PC-9 (cell line): Measurements from ENCODE around the gene MYO18A. TPM values are rescaled to one million over a fixed set of nuclear protein-coding genes. Genes with fewer than 3 reads are reported as not detected.

ENCODE experiments used
- BruUV-seq: library from RNA; stranded (reverse); fragments of 400-500 nt; replicated peaks from 2 replicates; lab custom pipeline; 2021; lab: Mats Ljungman, UMichigan
- CTCF ChIA-PET: fragments of 300-600 bp; sonication (Branson Sonifier 250); formaldehyde crosslinking; loops from one replicate; lab custom pipeline; 2022; ENCODE audit warnings: antibody characterized with exemption; lab: Charles Lee
- POLR2A ChIA-PET: fragments of 300-600 bp; sonication (Branson Sonifier 250); formaldehyde crosslinking; loops from one replicate; lab custom pipeline; 2022; ENCODE audit warnings: antibody characterized with exemption; ENCODE audit not compliant: unreplicated experiment; lab: Charles Lee
- DNase-seq, 2 experiments: peaks; one replicate each; pipeline versions ENCODE4 v3.0.0 to v3.0.0-alpha.2; 2015 to 2022; ENCODE audit warnings: mixed read lengths in 1 of 2
- H2AFZ ChIP-seq: fragments of 200-600 bp; sonication (generic); 2 replicates; pipeline ENCODE4 v1.8.1; 2017; ENCODE audit warnings: antibody characterized with exemption
- H3F3A ChIP-seq: fragments of 200-600 bp; sonication (generic); 2 replicates; pipeline ENCODE4 v1.8.1; 2017; ENCODE audit warnings: antibody characterized with exemption, mild to moderate bottlenecking, low read depth; ENCODE audit not compliant: insufficient read depth
- H3K27ac ChIP-seq: fragments of 200-600 bp; sonication (generic); 2 replicates; pipeline ENCODE4 v1.6.1; 2016; ENCODE audit warnings: mixed run types
- H3K27me3 ChIP-seq: fragments of 200-600 bp; sonication (generic); 2 replicates; pipeline ENCODE4 v1.6.1; 2016; ENCODE audit warnings: low read depth, mixed run types; ENCODE audit not compliant: insufficient read depth
- H3K36me3 ChIP-seq: fragments of 200-600 bp; sonication (generic); 2 replicates; pipeline ENCODE4 v1.6.1; 2016; ENCODE audit warnings: low read depth, mixed run types
- H3K4me1 ChIP-seq: fragments of 200-600 bp; sonication (generic); replicated peaks from 2 replicates; pipeline ENCODE4 v1.6.1; 2016; ENCODE audit warnings: mixed run types; ENCODE audit not compliant: insufficient read depth
- H3K4me2 ChIP-seq: fragments of 200-600 bp; sonication (generic); 2 replicates; pipeline ENCODE4 v1.6.1; 2017; ENCODE audit warnings: mixed run types
- H3K4me3 ChIP-seq: fragments of 200-600 bp; sonication (generic); 2 replicates; pipeline ENCODE4 v1.6.1; 2016; ENCODE audit warnings: mixed run types
- H3K79me2 ChIP-seq: fragments of 200-600 bp; sonication (generic); 2 replicates; pipeline ENCODE4 v1.6.1; 2017; ENCODE audit warnings: low read depth, mixed run types
- H3K9me2 ChIP-seq: fragments of 200-600 bp; sonication (generic); 2 replicates; pipeline ENCODE4 v1.8.1; 2017; ENCODE audit warnings: mild to moderate bottlenecking; ENCODE audit not compliant: insufficient read depth
- H3K9me3 ChIP-seq: fragments of 200-600 bp; sonication (generic); 2 replicates; pipeline ENCODE4 v1.8.1; 2016; ENCODE audit warnings: low read depth; ENCODE audit not compliant: insufficient read depth
- H4K20me1 ChIP-seq: fragments of 200-600 bp; sonication (generic); 2 replicates; pipeline ENCODE4 v1.8.1; 2017; ENCODE audit not compliant: insufficient read depth
- EZH2 ChIP-seq: fragments of 200-600 bp; sonication (generic); IDR thresholded peaks from 2 replicates; pipeline ENCODE4 v1.8.0; 2017; ENCODE audit warnings: antibody characterized with exemption, low read depth
- intact Hi-C: fragments of 100-400 bp; cut with micrococcal nuclease; formaldehyde crosslinking; loops from one replicate; pipeline ENCODE4 v1.10.0; 2022; ENCODE audit not compliant: unreplicated experiment
- total RNA-seq: library from RNA; stranded (reverse); gene quantifications from 2 replicates; pipeline ENCODE4 v1.2.3, GENCODE V29; 2021
- TF ChIP-seq, protein P1 (sequence below): fragments of 200-600 bp; sonication (generic); conservative IDR thresholded peaks from 2 replicates; pipeline ENCODE4 v1.6.1; 2017; ENCODE audit warnings: mixed run types, antibody characterized with exemption, mild to moderate bottlenecking, moderate library complexity

Gene MYO18A
- total RNA-seq, 1 experiment from 2014 or later: 150 TPM

DNA sequence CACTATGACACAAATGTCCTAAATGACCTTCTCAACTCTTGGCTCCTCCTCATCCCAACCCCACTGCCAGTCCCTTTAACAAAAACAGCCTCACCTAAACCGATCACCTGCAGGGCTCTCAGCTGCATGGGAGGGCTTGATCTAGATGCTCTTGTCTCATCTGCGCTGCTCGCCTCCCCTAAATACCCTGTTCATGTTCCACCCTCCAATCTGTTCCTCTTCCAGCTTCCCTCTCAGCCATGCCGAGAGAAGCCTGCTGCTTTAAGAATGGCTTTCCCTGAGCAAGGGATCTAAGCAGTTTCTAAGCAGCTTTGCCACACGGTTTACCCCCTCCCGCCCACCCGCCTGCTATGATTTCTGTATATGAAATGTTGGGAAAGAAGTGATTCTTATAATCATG, 113.6 kb downstream of the MYO18A start:
- H3K4me3 ChIP-seq: no peak overlapping the region
- no peak overlapping the region for H2AFZ ChIP-seq
- CTCF ChIA-PET: no interaction called here
- no peak for DNase-seq
- no peaks in the 10 kb centered on the region for H3K27me3 ChIP-seq
- no peaks in the 10 kb centered on the region for H3K4me1 ChIP-seq
- no peak overlapping the region for H3K27ac ChIP-seq
- no peaks in the 10 kb centered on the region for H3K79me2 ChIP-seq
- no peaks in the 10 kb centered on the region for H3K9me3 ChIP-seq
- no peaks in the 10 kb centered on the region for H3K9me2 ChIP-seq
- intact Hi-C loops: no loop called here
- BruUV-seq: no TSS peak
- POLR2A ChIA-PET: no interaction called here
- H3K4me2 ChIP-seq: no peak overlapping the region
- H3K36me3 ChIP-seq: no peaks in the 10 kb centered on the region
- no peaks in the 10 kb centered on the region for H4K20me1 ChIP-seq
- peaks cover 10% of the 10 kb centered on the region for H3F3A ChIP-seq
- TF ChIP-seq, protein P1, sequence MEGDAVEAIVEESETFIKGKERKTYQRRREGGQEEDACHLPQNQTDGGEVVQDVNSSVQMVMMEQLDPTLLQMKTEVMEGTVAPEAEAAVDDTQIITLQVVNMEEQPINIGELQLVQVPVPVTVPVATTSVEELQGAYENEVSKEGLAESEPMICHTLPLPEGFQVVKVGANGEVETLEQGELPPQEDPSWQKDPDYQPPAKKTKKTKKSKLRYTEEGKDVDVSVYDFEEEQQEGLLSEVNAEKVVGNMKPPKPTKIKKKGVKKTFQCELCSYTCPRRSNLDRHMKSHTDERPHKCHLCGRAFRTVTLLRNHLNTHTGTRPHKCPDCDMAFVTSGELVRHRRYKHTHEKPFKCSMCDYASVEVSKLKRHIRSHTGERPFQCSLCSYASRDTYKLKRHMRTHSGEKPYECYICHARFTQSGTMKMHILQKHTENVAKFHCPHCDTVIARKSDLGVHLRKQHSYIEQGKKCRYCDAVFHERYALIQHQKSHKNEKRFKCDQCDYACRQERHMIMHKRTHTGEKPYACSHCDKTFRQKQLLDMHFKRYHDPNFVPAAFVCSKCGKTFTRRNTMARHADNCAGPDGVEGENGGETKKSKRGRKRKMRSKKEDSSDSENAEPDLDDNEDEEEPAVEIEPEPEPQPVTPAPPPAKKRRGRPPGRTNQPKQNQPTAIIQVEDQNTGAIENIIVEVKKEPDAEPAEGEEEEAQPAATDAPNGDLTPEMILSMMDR: no peak
- no peak for TF ChIP-seq EZH2

- H4K20me1 ChIP-seq: no peaks in the 10 kb centered on the region
- TF ChIP-seq, protein P1: no peak
- TF ChIP-seq EZH2: no peak
- H3K9me2 ChIP-seq: no peaks in the 10 kb centered on the region
- no peaks in the 10 kb centered on the region for H3K79me2 ChIP-seq
- H3K9me3 ChIP-seq: no peaks in the 10 kb centered on the region
- no peak overlapping the region for H3K4me2 ChIP-seq
- no peaks in the 10 kb centered on the region for H3K4me1 ChIP-seq
- H2AFZ ChIP-seq: no peak overlapping the region
- H3F3A ChIP-seq: peaks cover 7% of the 10 kb centered on the region
- no peak overlapping the region for H3K27ac ChIP-seq
- H3K27me3 ChIP-seq: no peaks in the 10 kb centered on the region
- H3K36me3 ChIP-seq: no peaks in the 10 kb centered on the region
- ChIA-PET POLR2A (interaction anchor here (0.6 kb wide), 1 partner anchor 10 kb away, joined by 6 read pairs; no protein-coding TSS in a partner anchor), CTCF (no interaction called here)
- H3K4me3 ChIP-seq: no peak overlapping the region
- BruUV-seq: no TSS peak
- DNase-seq: no peak
- intact Hi-C loops: no loop called here
These were observed 114.2 kb downstream of the MYO18A start for GRCh38 chr17:29066047-29066446.

GRCh38 chr17:29063992-29064391, 116.2 kb downstream of the MYO18A start:
- Histone ChIP-seq H3K4me1 (peaks cover 6% of the 10 kb centered on the region; the same call in 1 of the 2 replicates), H3F3A (peaks cover 7% of the 10 kb centered on the region; the same call in 1 of the 2 replicates), H3K4me3 (no peak overlapping the region), H3K36me3 (no peaks in the 10 kb centered on the region), H3K4me2 (no peak overlapping the region), H3K79me2 (no peaks in the 10 kb centered on the region), H3K27me3 (no peaks in the 10 kb centered on the region), H3K9me3 (no peaks in the 10 kb centered on the region), H4K20me1 (no peaks in the 10 kb centered on the region), H2AFZ (no peak overlapping the region), H3K9me2 (no peaks in the 10 kb centered on the region), H3K27ac (no peak overlapping the region)
- ChIA-PET POLR2A (no interaction called here), CTCF (no interaction called here)
- intact Hi-C loops: no loop called here
- no peak for TF ChIP-seq EZH2
- TF ChIP-seq, protein P1: no peak
- no peak for DNase-seq
- no TSS peak for BruUV-seq
